HepG2 (cell line): ENCODE measurements around the gene FKBP10. TPM values are rescaled to one million over a fixed set of nuclear protein-coding genes. Genes with fewer than 3 reads are reported as not detected.

Experiments used
- HMG20B ChIP-seq: conservative IDR thresholded peaks from 2 replicates; pipeline ENCODE4 v1.6.1; 2016; ENCODE audit warnings: missing genetic modification reagents, missing compliant biosample characterization
- JDP2 ChIP-seq: sonication (generic); formaldehyde crosslinking; IDR thresholded peaks from 2 replicates; pipeline ENCODE4 v1.8.1; 2022; ENCODE audit warnings: missing genetic modification reagents, borderline replicate concordance
- KAT7 ChIP-seq: IDR thresholded peaks from 2 replicates; pipeline ENCODE4 v1.6.1; 2018; ENCODE audit warnings: borderline replicate concordance, missing compliant biosample characterization
- KLF16 ChIP-seq, 2 experiments: sonication (generic) in 1 of 2; formaldehyde crosslinking in 1 of 2; IDR thresholded peaks; 2 replicates each; pipeline versions ENCODE4 v1.6.1 to v1.8.0; 2016 to 2023; ENCODE audit warnings: missing genetic modification reagents in 2 of 2, missing compliant biosample characterization in 1 of 2
- NR2F6 ChIP-seq, 2 experiments: IDR thresholded peaks; 2 replicates each; pipeline ENCODE4 v1.6.1; 2016; ENCODE audit warnings: antibody characterized with exemption in 1 of 2, mild to moderate bottlenecking in 1 of 2
- RXRA ChIP-seq: sonication (generic); formaldehyde crosslinking; IDR thresholded peaks from 2 replicates; pipeline ENCODE4 v1.5.1; 2020; ENCODE audit warnings: missing genetic modification reagents
- SALL1 ChIP-seq: sonication (generic); formaldehyde crosslinking; IDR thresholded peaks from 2 replicates; pipeline ENCODE4 v1.8.0; 2022; ENCODE audit warnings: mild to moderate bottlenecking, missing genetic modification reagents
- TEAD3 ChIP-seq: optimal IDR thresholded peaks from 2 replicates; pipeline ENCODE3; 2016; ENCODE audit warnings: borderline replicate concordance
- ZKSCAN5 ChIP-seq: sonication (generic); formaldehyde crosslinking; IDR thresholded peaks from 2 replicates; pipeline ENCODE4 v1.5.1; 2020; ENCODE audit warnings: mild to moderate bottlenecking, missing genetic modification reagents
- ZNF224 ChIP-seq: sonication (generic); formaldehyde crosslinking; IDR thresholded peaks from 2 replicates; pipeline ENCODE4 v1.5.0; 2020; ENCODE audit warnings: mild to moderate bottlenecking, missing genetic modification reagents
- ZNF282 ChIP-seq: fragments of 450-650 bp; IDR thresholded peaks from 2 replicates; pipeline ENCODE4 v1.6.1; 2018; ENCODE audit not compliant: partially characterized antibody
- ZNF33B ChIP-seq: sonication (generic); formaldehyde crosslinking; IDR thresholded peaks from 2 replicates; pipeline ENCODE4 v1.5.1; 2020; ENCODE audit warnings: mild to moderate bottlenecking, missing genetic modification reagents
- ZSCAN12 ChIP-seq: sonication (generic); formaldehyde crosslinking; IDR thresholded peaks from 2 replicates; pipeline ENCODE4 v1.9.0; 2021; ENCODE audit warnings: mild to moderate bottlenecking, missing genetic modification reagents
- polyA plus RNA-seq, 8 experiments: library from polyadenylated mRNA; depleted of rRNA in 3 of 8; stranded (reverse) in 7 of 8; unstranded in 1 of 8; fragments of >200 nt; fragmentation: Illumina TruSeq in 4 of 8; extraction: Trizol in 4 of 8; gene quantifications; 2 replicates each; pipeline versions ENCODE4 v1.2.1 to v1.2.3, GENCODE V29; 2011 to 2016; ENCODE audit warnings: low read depth in 4 of 8, missing spikeins in 1 of 8, mixed read lengths in 1 of 8; ENCODE audit not compliant: insufficient read depth in 1 of 8
- total RNA-seq, 5 experiments: library from RNA; depleted of rRNA; stranded (reverse); fragments of >200 nt; fragmentation: Illumina TruSeq; extraction: Trizol; gene quantifications; 2 replicates each; pipeline ENCODE4 v1.2.3, GENCODE V29; 2016; ENCODE audit warnings: low read depth in 1 of 5
- TF ChIP-seq, protein P1 (sequence below): sonication (generic); formaldehyde crosslinking; IDR thresholded peaks from 2 replicates; pipeline ENCODE4 v1.5.0; 2020; ENCODE audit warnings: mild to moderate bottlenecking, missing genetic modification reagents, moderate library complexity
- TF ChIP-seq, protein P2 (sequence below): sonication (generic); formaldehyde crosslinking; IDR thresholded peaks from one replicate; pipeline ENCODE4 v1.5.1; 2020; ENCODE audit warnings: mild to moderate bottlenecking, missing genetic modification reagents; ENCODE audit errors: not compliant biosample characterization
- TF ChIP-seq, protein P3 (sequence below): sonication (generic); formaldehyde crosslinking; IDR thresholded peaks from 2 replicates; pipeline ENCODE4 v1.4.0; 2020; ENCODE audit warnings: missing genetic modification reagents
- TF ChIP-seq, protein P4 (sequence below): sonication (generic); formaldehyde crosslinking; IDR thresholded peaks from 2 replicates; pipeline ENCODE4 v1.5.1; 2020; ENCODE audit warnings: missing genetic modification reagents, mild to moderate bottlenecking, borderline replicate concordance

FKBP10 gene
- total and polyA plus RNA-seq, 2 of the 13 experiments (the other 11 are each of a cell fraction or from before 2014, with no cell fraction given), result 149 to 573 TPM

DNA sequence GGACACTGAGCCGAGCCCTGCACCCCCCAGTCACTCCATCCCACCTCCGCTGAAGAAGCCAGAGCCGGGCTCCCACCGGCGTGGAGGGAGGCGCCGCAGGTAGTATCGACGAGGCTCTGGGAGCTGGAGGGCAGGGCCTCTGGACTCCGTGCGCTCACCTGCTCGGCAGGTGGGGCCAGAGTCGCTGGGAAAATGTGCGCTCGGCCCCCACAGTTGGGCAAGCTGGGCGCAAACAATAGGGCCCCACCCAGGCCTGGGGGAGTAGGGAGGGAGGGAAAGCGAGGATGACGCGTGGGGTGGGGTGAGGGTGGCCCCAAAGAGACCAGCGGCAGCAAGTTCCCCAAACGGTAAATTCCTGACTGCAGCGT is 27.0 kb upstream of the FKBP10 start (continued):
- TF ChIP-seq, protein P1, sequence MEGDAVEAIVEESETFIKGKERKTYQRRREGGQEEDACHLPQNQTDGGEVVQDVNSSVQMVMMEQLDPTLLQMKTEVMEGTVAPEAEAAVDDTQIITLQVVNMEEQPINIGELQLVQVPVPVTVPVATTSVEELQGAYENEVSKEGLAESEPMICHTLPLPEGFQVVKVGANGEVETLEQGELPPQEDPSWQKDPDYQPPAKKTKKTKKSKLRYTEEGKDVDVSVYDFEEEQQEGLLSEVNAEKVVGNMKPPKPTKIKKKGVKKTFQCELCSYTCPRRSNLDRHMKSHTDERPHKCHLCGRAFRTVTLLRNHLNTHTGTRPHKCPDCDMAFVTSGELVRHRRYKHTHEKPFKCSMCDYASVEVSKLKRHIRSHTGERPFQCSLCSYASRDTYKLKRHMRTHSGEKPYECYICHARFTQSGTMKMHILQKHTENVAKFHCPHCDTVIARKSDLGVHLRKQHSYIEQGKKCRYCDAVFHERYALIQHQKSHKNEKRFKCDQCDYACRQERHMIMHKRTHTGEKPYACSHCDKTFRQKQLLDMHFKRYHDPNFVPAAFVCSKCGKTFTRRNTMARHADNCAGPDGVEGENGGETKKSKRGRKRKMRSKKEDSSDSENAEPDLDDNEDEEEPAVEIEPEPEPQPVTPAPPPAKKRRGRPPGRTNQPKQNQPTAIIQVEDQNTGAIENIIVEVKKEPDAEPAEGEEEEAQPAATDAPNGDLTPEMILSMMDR (CRISPR knock-in tag), result peak; percentile 29; the same call in 1 of the 2 replicates
- TF ChIP-seq ZSCAN12 (CRISPR knock-in tag) (no peak), JDP2 (CRISPR knock-in tag) (no peak), RXRA (peak; percentile 29; the same call in 1 of the 2 replicates), HMG20B (CRISPR knock-in tag) (no peak), TEAD3 (CRISPR knock-in tag) (peak; percentile 4), ZNF282 (no peak), ZNF224 (CRISPR knock-in tag) (peak; percentile 68; the same call in 1 of the 2 replicates), KAT7 (CRISPR knock-in tag) (no peak), NR2F6 (IDR thresholded peaks at IDR 0.05) (no peak), NR2F6 (CRISPR knock-in tag; IDR thresholded peaks at IDR 0.05) (no peak), SALL1 (CRISPR knock-in tag) (no peak), KLF16 (CRISPR knock-in tag; IDR thresholded peaks at IDR 0.05) (0 out of 4 replicates have a peak, but pooled peaks of 1 of the 2 experiments have one; percentile 42), ZNF33B (CRISPR knock-in tag) (peak; percentile 30), ZKSCAN5 (CRISPR knock-in tag) (no peak)
- TF ChIP-seq, protein P2, sequence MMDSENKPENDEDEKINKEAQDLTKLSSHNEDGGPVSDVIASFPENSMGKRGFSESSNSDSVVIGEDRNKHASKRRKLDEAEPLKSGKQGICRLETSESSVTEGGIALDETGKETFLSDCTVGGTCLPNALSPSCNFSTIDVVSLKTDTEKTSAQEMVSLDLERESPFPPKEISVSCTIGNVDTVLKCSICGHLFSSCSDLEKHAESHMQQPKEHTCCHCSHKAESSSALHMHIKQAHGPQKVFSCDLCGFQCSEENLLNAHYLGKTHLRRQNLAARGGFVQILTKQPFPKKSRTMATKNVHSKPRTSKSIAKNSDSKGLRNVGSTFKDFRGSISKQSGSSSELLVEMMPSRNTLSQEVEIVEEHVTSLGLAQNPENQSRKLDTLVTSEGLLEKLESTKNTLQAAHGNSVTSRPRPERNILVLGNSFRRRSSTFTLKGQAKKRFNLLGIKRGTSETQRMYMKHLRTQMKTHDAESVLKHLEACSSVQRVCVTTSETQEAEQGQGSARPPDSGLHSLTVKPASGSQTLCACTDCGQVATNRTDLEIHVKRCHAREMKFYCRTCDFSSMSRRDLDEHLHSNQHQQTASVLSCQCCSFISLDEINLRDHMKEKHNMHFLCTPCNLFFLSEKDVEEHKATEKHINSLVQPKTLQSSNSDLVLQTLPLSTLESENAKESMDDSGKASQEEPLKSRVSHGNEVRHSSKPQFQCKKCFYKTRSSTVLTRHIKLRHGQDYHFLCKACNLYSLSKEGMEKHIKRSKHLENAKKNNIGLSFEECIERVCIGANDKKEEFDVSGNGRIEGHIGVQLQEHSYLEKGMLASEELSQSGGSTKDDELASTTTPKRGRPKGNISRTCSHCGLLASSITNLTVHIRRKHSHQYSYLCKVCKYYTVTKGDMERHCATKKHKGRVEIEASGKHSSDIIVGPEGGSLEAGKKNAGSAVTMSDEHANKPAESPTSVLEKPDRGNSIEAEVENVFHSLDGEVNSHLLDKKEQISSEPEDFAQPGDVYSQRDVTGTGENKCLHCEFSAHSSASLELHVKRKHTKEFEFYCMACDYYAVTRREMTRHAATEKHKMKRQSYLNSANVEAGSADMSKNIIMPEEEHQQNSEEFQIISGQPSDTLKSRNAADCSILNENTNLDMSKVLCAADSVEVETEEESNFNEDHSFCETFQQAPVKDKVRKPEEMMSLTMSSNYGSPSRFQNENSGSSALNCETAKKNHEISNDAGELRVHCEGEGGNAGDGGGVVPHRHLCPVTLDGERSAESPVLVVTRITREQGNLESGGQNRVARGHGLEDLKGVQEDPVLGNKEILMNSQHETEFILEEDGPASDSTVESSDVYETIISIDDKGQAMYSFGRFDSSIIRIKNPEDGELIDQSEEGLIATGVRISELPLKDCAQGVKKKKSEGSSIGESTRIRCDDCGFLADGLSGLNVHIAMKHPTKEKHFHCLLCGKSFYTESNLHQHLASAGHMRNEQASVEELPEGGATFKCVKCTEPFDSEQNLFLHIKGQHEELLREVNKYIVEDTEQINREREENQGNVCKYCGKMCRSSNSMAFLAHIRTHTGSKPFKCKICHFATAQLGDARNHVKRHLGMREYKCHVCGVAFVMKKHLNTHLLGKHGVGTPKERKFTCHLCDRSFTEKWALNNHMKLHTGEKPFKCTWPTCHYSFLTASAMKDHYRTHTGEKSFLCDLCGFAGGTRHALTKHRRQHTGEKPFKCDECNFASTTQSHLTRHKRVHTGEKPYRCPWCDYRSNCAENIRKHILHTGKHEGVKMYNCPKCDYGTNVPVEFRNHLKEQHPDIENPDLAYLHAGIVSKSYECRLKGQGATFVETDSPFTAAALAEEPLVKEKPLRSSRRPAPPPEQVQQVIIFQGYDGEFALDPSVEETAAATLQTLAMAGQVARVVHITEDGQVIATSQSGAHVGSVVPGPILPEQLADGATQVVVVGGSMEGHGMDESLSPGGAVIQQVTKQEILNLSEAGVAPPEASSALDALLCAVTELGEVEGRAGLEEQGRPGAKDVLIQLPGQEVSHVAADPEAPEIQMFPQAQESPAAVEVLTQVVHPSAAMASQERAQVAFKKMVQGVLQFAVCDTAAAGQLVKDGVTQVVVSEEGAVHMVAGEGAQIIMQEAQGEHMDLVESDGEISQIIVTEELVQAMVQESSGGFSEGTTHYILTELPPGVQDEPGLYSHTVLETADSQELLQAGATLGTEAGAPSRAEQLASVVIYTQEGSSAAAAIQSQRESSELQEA (CRISPR knock-in tag), result peak; percentile 90
- TF ChIP-seq, protein P3, sequence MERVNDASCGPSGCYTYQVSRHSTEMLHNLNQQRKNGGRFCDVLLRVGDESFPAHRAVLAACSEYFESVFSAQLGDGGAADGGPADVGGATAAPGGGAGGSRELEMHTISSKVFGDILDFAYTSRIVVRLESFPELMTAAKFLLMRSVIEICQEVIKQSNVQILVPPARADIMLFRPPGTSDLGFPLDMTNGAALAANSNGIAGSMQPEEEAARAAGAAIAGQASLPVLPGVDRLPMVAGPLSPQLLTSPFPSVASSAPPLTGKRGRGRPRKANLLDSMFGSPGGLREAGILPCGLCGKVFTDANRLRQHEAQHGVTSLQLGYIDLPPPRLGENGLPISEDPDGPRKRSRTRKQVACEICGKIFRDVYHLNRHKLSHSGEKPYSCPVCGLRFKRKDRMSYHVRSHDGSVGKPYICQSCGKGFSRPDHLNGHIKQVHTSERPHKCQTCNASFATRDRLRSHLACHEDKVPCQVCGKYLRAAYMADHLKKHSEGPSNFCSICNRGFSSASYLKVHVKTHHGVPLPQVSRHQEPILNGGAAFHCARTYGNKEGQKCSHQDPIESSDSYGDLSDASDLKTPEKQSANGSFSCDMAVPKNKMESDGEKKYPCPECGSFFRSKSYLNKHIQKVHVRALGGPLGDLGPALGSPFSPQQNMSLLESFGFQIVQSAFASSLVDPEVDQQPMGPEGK (CRISPR knock-in tag), result peak; percentile 89
- TF ChIP-seq, protein P4, sequence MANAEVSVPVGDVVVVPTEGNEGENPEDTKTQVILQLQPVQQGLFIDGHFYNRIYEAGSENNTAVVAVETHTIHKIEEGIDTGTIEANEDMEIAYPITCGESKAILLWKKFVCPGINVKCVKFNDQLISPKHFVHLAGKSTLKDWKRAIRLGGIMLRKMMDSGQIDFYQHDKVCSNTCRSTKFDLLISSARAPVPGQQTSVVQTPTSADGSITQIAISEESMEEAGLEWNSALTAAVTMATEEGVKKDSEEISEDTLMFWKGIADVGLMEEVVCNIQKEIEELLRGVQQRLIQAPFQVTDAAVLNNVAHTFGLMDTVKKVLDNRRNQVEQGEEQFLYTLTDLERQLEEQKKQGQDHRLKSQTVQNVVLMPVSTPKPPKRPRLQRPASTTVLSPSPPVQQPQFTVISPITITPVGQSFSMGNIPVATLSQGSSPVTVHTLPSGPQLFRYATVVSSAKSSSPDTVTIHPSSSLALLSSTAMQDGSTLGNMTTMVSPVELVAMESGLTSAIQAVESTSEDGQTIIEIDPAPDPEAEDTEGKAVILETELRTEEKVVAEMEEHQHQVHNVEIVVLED (CRISPR knock-in tag), result 0 out of 2 replicates have a peak, but pooled peaks have one; percentile 21
